ENCODE results near the gene JADE2. TPM values are rescaled to one million over a fixed set of nuclear protein-coding genes. Genes with fewer than 3 reads are reported as not detected.

JADE2 gene
- polyA plus RNA-seq, 1 donor: 10.5 TPM

Other genes with a start within 250 kb of the JADE2 start
- 8.0 TPM for gene CDKL3, start 158.5 kb upstream of the JADE2 start, polyA plus RNA-seq (ENCODE audit: insufficient read length)
- gene UBE2B, start 154.1 kb upstream of the JADE2 start, polyA plus RNA-seq (ENCODE audit: insufficient read length): 128 TPM
- 32.8 TPM for gene CDKN2AIPNL, start 113.8 kb upstream of the JADE2 start, polyA plus RNA-seq (ENCODE audit: insufficient read length)
- 47.8 TPM for gene SAR1B, start 107.2 kb downstream of the JADE2 start, polyA plus RNA-seq (ENCODE audit: insufficient read length)
- 23.7 TPM for gene SEC24A, start 123.1 kb downstream of the JADE2 start, polyA plus RNA-seq (ENCODE audit: insufficient read length)
- gene CAMLG, start 212.9 kb downstream of the JADE2 start, polyA plus RNA-seq (ENCODE audit: insufficient read length): 64.7 TPM
- gene DDX46, start 233.1 kb downstream of the JADE2 start, polyA plus RNA-seq (ENCODE audit: insufficient read length): 110 TPM

Data from left kidney (tissue), 1 donor.